HEK293 (cell line): ENCODE results near the gene PIGQ.

Source experiments
- CTCF ChIA-PET: fragments of 350-600 bp; formaldehyde crosslinking; extraction: SDS; loops from one replicate; lab custom pipeline; 2021; ENCODE audit warnings: antibody characterized with exemption; lab: Yijun Ruan, JAX
- POLR2A ChIA-PET: fragments of 300-600 bp; formaldehyde crosslinking; extraction: SDS; loops from one replicate; lab custom pipeline; 2020; ENCODE audit warnings: antibody characterized with exemption, inconsistent platforms; lab: Yijun Ruan, JAX
- H3K27ac ChIP-seq: fragments of 200-500 bp; sonication (Bioruptor generic); 2 replicates; pipeline ENCODE4 v1.5.1; 2014; ENCODE audit warnings: low read depth, low read length, control low read depth, inconsistent platforms; ENCODE audit errors: extremely low read depth
- H3K36me3 ChIP-seq, 2 experiments: fragments of 200-500 bp in 1 of 2; sonication (Bioruptor generic) in 1 of 2; 1 replicate in 1 of 2; 2 replicates in 1 of 2; pipeline ENCODE4 v1.5.1; 2014 to 2017; ENCODE audit warnings: inconsistent platforms in 2 of 2, low read length in 2 of 2; ENCODE audit not compliant: control insufficient read depth in 2 of 2, insufficient read depth in 1 of 2
- H3K4me1 ChIP-seq: fragments of 200-500 bp; sonication (Bioruptor generic); 2 replicates; pipeline ENCODE4 v1.5.1; 2014; ENCODE audit warnings: mild to moderate bottlenecking, low read length, inconsistent platforms; ENCODE audit not compliant: control insufficient read depth, insufficient read depth
- H3K4me3 ChIP-seq: 2 replicates; pipeline ENCODE4 v1.5.1; 2011; ENCODE audit warnings: low read depth, mild to moderate bottlenecking, control low read depth, low read length, moderate library complexity
- H3K9me3 ChIP-seq: fragments of 200-500 bp; sonication (Bioruptor generic); 2 replicates; pipeline ENCODE4 v1.5.1; 2014; ENCODE audit warnings: low read depth, low read length, inconsistent platforms; ENCODE audit not compliant: control insufficient read depth, insufficient read depth
- AEBP2 ChIP-seq: fragments of 450-650 bp; formaldehyde crosslinking; IDR thresholded peaks from 2 replicates; pipeline ENCODE4 v1.5.1; 2016; ENCODE audit warnings: missing biosample characterization, missing genetic modification characterization, borderline replicate concordance
- GLI2 ChIP-seq: fragments of 450-650 bp; formaldehyde crosslinking; IDR thresholded peaks from 2 replicates; pipeline ENCODE4; 2017; ENCODE audit warnings: missing biosample characterization, missing genetic modification characterization, low read depth, borderline replicate concordance
- GLIS2 ChIP-seq: fragments of 450-650 bp; formaldehyde crosslinking; IDR thresholded peaks from 2 replicates; pipeline ENCODE4 v1.5.1; 2016; ENCODE audit warnings: missing biosample characterization, missing genetic modification characterization
- KLF8 ChIP-seq: fragments of 450-650 bp; formaldehyde crosslinking; IDR thresholded peaks from 2 replicates; pipeline ENCODE4 v1.5.1; 2016; ENCODE audit warnings: missing biosample characterization, missing genetic modification characterization
- PRDM2 ChIP-seq: fragments of 450-650 bp; formaldehyde crosslinking; IDR thresholded peaks from 2 replicates; pipeline ENCODE4 v1.5.1; 2016; ENCODE audit warnings: missing biosample characterization, missing genetic modification characterization, borderline replicate concordance
- TRIM28 ChIP-seq: IDR thresholded peaks from 2 replicates; pipeline ENCODE4 v1.6.1; 2011; ENCODE audit warnings: low read length, control low read depth, borderline replicate concordance
- YY1 ChIP-seq: fragments of 450-650 bp; formaldehyde crosslinking; IDR thresholded peaks from 2 replicates; pipeline ENCODE4 v1.5.1; 2018; ENCODE audit warnings: missing biosample characterization, missing genetic modification characterization
- ZBTB10 ChIP-seq: fragments of 450-650 bp; formaldehyde crosslinking; IDR thresholded peaks from 2 replicates; pipeline ENCODE4 v1.5.1; 2016; ENCODE audit warnings: missing biosample characterization, missing genetic modification characterization
- ZFHX2 ChIP-seq: fragments of 450-650 bp; formaldehyde crosslinking; conservative IDR thresholded peaks from 2 replicates; pipeline ENCODE4 v1.5.1; 2016; ENCODE audit warnings: missing biosample characterization, missing genetic modification characterization
- ZNF121 ChIP-seq: fragments of 450-650 bp; formaldehyde crosslinking; IDR thresholded peaks from 2 replicates; pipeline ENCODE4 v1.5.1; 2016; ENCODE audit warnings: missing biosample characterization, missing genetic modification characterization
- ZNF138 ChIP-seq: fragments of 450-650 bp; formaldehyde crosslinking; IDR thresholded peaks from 2 replicates; pipeline ENCODE4 v1.5.1; 2016; ENCODE audit warnings: missing biosample characterization, missing genetic modification characterization, borderline replicate concordance
- ZNF18 ChIP-seq: fragments of 450-650 bp; formaldehyde crosslinking; IDR thresholded peaks from 2 replicates; pipeline ENCODE4 v1.5.1; 2016; ENCODE audit warnings: missing biosample characterization, missing genetic modification characterization
- ZNF184 ChIP-seq: fragments of 450-650 bp; IDR thresholded peaks from 2 replicates; pipeline ENCODE4 v1.5.1; 2018; ENCODE audit warnings: missing biosample characterization, mild to moderate bottlenecking, missing genetic modification characterization
- ZNF302 ChIP-seq: fragments of 450-650 bp; formaldehyde crosslinking; IDR thresholded peaks from 2 replicates; pipeline ENCODE4 v1.5.1; 2016; ENCODE audit warnings: missing biosample characterization, missing genetic modification characterization, low read depth
- ZNF416 ChIP-seq: fragments of 450-650 bp; formaldehyde crosslinking; IDR thresholded peaks from 2 replicates; pipeline ENCODE4 v1.5.1; 2016; ENCODE audit warnings: missing biosample characterization, missing genetic modification characterization
- ZNF513 ChIP-seq: fragments of 450-650 bp; IDR thresholded peaks from 2 replicates; pipeline ENCODE4 v1.5.1; 2018; ENCODE audit warnings: missing biosample characterization, missing genetic modification characterization
- ZNF623 ChIP-seq: fragments of 450-650 bp; formaldehyde crosslinking; IDR thresholded peaks from 2 replicates; pipeline ENCODE4 v1.5.1; 2016; ENCODE audit warnings: missing biosample characterization, missing genetic modification characterization
- ZNF645 ChIP-seq: fragments of 450-650 bp; formaldehyde crosslinking; IDR thresholded peaks from 2 replicates; pipeline ENCODE4; 2016; ENCODE audit warnings: missing biosample characterization, missing genetic modification characterization
- ZNF830 ChIP-seq: fragments of 450-650 bp; IDR thresholded peaks from 2 replicates; pipeline ENCODE4 v1.5.0; 2018; ENCODE audit warnings: missing biosample characterization, missing genetic modification characterization, low read depth, mild to moderate bottlenecking, moderate library complexity
- ZNF837 ChIP-seq: fragments of 450-650 bp; formaldehyde crosslinking; IDR thresholded peaks from 2 replicates; pipeline ENCODE4 v1.5.1; 2016; ENCODE audit warnings: missing biosample characterization, missing genetic modification characterization

Gene PIGQ

GRCh38 chr16:576823-577201 lies 7.0 kb downstream of the PIGQ start (continued):
- TF ChIP-seq AEBP2, result no peak
- no peak for TF ChIP-seq ZNF623 (tag by site-specific recombination)
- no peak for TF ChIP-seq ZBTB10
- TF ChIP-seq PRDM2 (tag by site-specific recombination), result no peak

- no peaks in the 10 kb centered on the region for H3K9me3 ChIP-seq
- H3K36me3 ChIP-seq, result peaks cover 0 to 51% of the 10 kb centered on the region in 2 experiments; a peak in 1 of 3 replicates
- ChIA-PET CTCF (interaction anchor here (0.8 to 1.2 kb wide), 3 partner anchors 17 to 98 kb away, joined by 3 to 4 read pairs (median 3); partner anchors contain the start of gene RHBDL1), POLR2A (no interaction called here)
- no peaks in the 10 kb centered on the region for H3K4me1 ChIP-seq
- no peak overlapping the region for H3K4me3 ChIP-seq
- H3K27ac ChIP-seq, result no peak overlapping the region
- TF ChIP-seq ZNF121 (no peak), ZNF837 (tag by site-specific recombination) (no peak), GLIS2 (tag by site-specific recombination) (no peak), ZNF184 (tag by site-specific recombination) (no peak), GLI2 (tag by site-specific recombination) (no peak), ZNF18 (no peak), ZNF302 (tag by site-specific recombination) (no peak), ZNF830 (tag by site-specific recombination) (no peak), ZNF416 (tag by site-specific recombination) (no peak), TRIM28 (no peak), ZNF138 (tag by site-specific recombination) (no peak), ZNF513 (no peak), KLF8 (tag by site-specific recombination) (no peak), YY1 (tag by site-specific recombination) (no peak), ZNF645 (tag by site-specific recombination) (no peak), ZFHX2 (tag by site-specific recombination) (no peak)
Measured at GRCh38 chr16:577796-578195, 8.0 kb downstream of the PIGQ start.
